Neural crest cell (in vitro differentiated cells): Measurements from ENCODE around the gene POLDIP3. TPM values are rescaled to one million over a fixed set of nuclear protein-coding genes. Genes with fewer than 3 reads are reported as not detected.

ENCODE experiments used
- DNase-seq: peaks from one replicate; pipeline ENCODE4 v3.0.0; 2021; ENCODE audit warnings: low read depth, mixed read lengths, low spot score
- H3K27ac Mint-ChIP-seq: one replicate; pipeline ENCODE4 v1.8.0; 2021; ENCODE audit warnings: mild to moderate bottlenecking, mixed read lengths; ENCODE audit not compliant: unreplicated experiment
- H3K27me3 Mint-ChIP-seq: 2 replicates; pipeline ENCODE4 v1.8.0; 2021; ENCODE audit warnings: low read depth, mild to moderate bottlenecking, mixed read lengths
- H3K36me3 Mint-ChIP-seq: 2 replicates; pipeline ENCODE4 v1.8.0; 2021; ENCODE audit warnings: low read depth, mild to moderate bottlenecking, mixed read lengths
- H3K4me1 Mint-ChIP-seq: 2 replicates; pipeline ENCODE4 v1.8.0; 2021; ENCODE audit warnings: mixed read lengths
- H3K4me3 Mint-ChIP-seq: one replicate; pipeline ENCODE4 v1.8.0; 2021; ENCODE audit warnings: mild to moderate bottlenecking, mixed read lengths
- H3K9me3 Mint-ChIP-seq: 2 replicates; pipeline ENCODE4 v1.8.0; 2021; ENCODE audit warnings: mixed read lengths
- CTCF ChIP-seq: fragments of 200-600 bp; sonication (generic); conservative IDR thresholded peaks from 2 replicates; pipeline ENCODE4 v1.5.0; 2021; ENCODE audit warnings: antibody characterized with exemption, mild to moderate bottlenecking
- total RNA-seq: library from RNA; stranded (reverse); gene quantifications from 2 replicates; pipeline ENCODE4 v1.2.1, GENCODE V29; 2021

The POLDIP3 gene
- total RNA-seq, 1 donor from 2014 or later = 110 TPM

GRCh38 chr22:42648017-42648367 is 33.3 kb upstream of the POLDIP3 start:
- no peak for TF ChIP-seq CTCF
- Mint-ChIP-seq H3K4me1 (peaks cover 27% of the 10 kb centered on the region), H3K27ac (no peak overlapping the region), H3K36me3 (peaks cover 2% of the 10 kb centered on the region), H3K27me3 (no peaks in the 10 kb centered on the region), H3K9me3 (no peaks in the 10 kb centered on the region), H3K4me3 (peak overlapping the region; percentile 99)
- DNase-seq = no peak

DNA sequence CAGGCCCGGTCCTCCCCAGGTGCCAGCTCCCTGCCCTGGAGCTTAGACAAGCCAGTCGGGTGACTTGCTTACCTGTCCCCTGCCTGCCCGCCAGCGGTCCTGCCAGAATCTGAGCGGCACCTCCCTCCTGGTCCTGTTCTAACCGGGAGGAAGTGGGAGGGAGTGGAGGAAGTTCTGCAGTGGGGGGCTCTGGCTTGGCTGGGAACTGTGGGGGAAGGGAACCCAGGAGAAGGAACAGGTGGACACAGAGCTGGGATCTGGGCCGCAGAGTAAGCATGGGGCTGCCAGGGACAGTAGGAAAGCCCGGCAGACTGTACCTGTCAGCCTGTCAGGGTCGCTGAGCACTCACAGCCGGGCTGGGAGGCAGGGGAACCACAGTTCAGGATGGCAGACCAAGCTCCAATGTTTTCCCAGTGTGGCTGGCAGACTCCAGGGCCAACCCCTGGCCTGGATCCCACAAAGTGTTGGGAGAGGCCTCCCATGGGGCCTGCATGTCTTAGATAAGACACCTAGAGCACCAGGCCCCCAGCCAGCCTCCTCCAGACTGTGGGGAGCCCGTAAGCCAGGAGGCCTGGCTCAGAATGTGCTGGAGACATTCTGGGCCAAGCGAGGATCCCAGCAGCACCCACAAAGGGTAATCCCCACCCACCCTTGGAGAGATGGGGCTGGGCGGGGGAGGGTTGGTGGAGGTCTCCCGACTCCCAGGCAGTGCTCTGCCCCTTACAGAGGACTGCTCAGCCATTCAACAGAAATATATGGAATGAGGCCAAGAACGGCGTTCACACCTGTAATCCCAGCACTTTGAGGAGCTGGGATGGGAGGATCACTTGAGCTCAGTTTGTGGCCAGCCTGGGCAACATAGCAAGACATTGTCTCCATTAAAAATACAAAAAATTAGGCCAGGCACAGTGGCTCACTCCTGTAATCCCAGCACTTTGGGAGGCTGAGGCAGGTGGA is 32.2 kb upstream of the POLDIP3 start:
- H3K27ac Mint-ChIP-seq = no peak overlapping the region

GRCh38 chr22:42645938-42646568 is 31.4 kb upstream of the POLDIP3 start:
- peaks cover 2% of the 10 kb centered on the region for H3K36me3 Mint-ChIP-seq
- H3K27ac Mint-ChIP-seq = no peak overlapping the region
- no peak for DNase-seq
- no peaks in the 10 kb centered on the region for H3K27me3 Mint-ChIP-seq
- no peaks in the 10 kb centered on the region for H3K9me3 Mint-ChIP-seq
- TF ChIP-seq CTCF = no peak
- peak overlapping the region; percentile 77 for H3K4me3 Mint-ChIP-seq
- peaks cover 27% of the 10 kb centered on the region for H3K4me1 Mint-ChIP-seq

More for the DNA sequence above, 32.2 kb upstream of the POLDIP3 start:
- Mint-ChIP-seq H3K9me3 (no peaks in the 10 kb centered on the region), H3K4me3 (peak overlapping the region; percentile 90), H3K36me3 (peaks cover 2% of the 10 kb centered on the region), H3K4me1 (peaks cover 27% of the 10 kb centered on the region), H3K27me3 (no peaks in the 10 kb centered on the region)
- TF ChIP-seq CTCF = no peak
- DNase-seq = no peak

- Mint-ChIP-seq H3K27me3 (no peaks in the 10 kb centered on the region), H3K4me1 (peaks cover 27% of the 10 kb centered on the region), H3K9me3 (no peaks in the 10 kb centered on the region), H3K36me3 (peaks cover 2% of the 10 kb centered on the region), H3K27ac (peak overlapping the region; percentile 67), H3K4me3 (peak overlapping the region; percentile 77)
- no peak for TF ChIP-seq CTCF
- no peak for DNase-seq
These were observed 30.8 kb upstream of the POLDIP3 start for GRCh38 chr22:42645341-42645937.

DNA sequence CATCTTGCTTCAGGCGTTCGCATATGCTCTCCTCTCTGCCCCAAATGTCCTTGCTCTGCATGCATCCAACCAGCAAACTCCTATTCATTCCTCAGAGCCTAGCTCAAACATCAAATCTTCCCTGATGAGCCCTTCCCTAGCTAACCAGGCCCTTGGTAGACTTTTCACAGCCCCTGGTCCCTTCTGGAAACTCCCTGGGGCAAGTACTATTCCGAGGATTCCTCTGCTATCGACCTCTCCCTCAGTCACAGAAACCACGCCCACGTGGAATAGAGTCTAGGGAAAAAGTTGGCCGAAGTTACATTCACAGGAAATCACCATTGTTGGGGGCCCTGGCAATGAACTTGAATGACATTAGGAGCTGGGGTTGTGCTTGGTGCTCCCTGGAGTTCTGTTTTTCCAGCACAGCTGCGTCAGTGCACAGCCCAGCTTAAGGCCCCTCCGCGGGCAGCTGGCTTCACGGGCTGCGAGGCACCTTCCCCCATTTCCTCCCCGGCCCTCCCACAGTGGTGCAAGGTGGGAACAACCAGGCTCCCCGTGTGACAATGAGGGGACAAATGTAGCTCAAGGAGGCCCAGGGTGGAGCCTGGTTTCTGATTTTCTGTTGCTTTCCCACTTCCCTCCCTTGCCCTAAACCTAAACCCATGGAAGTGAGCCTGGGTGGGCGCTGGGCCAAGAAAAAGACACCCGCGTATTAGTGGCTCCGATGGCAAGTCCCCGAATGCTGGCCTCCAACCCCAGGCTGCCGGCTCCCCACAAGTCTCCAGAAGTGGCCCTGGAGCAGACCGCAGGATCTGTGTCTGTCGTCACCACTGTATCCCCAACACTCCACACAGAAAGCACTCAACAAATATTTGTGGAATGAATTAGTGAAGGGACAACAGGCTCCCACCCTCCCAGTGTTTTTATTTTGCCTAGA is 30.0 kb upstream of the POLDIP3 start:
- peak overlapping the region; percentile 77 for H3K4me3 Mint-ChIP-seq
- H3K9me3 Mint-ChIP-seq = no peaks in the 10 kb centered on the region
- no peak for DNase-seq
- no peaks in the 10 kb centered on the region for H3K27me3 Mint-ChIP-seq
- H3K36me3 Mint-ChIP-seq = peaks cover 2% of the 10 kb centered on the region
- peak overlapping the region; percentile 67 for H3K27ac Mint-ChIP-seq
- peaks cover 27% of the 10 kb centered on the region for H3K4me1 Mint-ChIP-seq
- no peak for TF ChIP-seq CTCF
